ENCODE data around the gene OSBP2.
"Not testable (repeated sequence)": the region's sequence is repeated elsewhere in the genome, so short reads cannot be mapped to it uniquely, and the experiment has no call there.

Gene OSBP2

GRCh38 chr22:30763815-30764673 is 69.4 kb downstream of the OSBP2 start:
- peak; percentile 10 to 21 for DNase-seq (ENCODE audit: low read depth in 2 of 2)

GRCh38 chr22:30767661-30768060 is 73.0 kb downstream of the OSBP2 start:
- DNase-seq (ENCODE audit: low read depth in 2 of 2), result no peak

- DNase-seq (ENCODE audit: low read depth in 2 of 2), result no peak
Observed at GRCh38 chr22:30770716-30771115, 76.0 kb downstream of the OSBP2 start.

GRCh38 chr22:30773919-30774318 is 79.2 kb downstream of the OSBP2 start:
- no peak for DNase-seq (ENCODE audit: low read depth in 2 of 2)

GRCh38 chr22:30774566-30774965 is 79.9 kb downstream of the OSBP2 start:
- DNase-seq (ENCODE audit: low read depth in 2 of 2), result no peak

- no peak for DNase-seq (ENCODE audit: low read depth in 2 of 2)
Observed at GRCh38 chr22:30776476-30776875, 81.8 kb downstream of the OSBP2 start.

GRCh38 chr22:30777146-30777545 is 82.5 kb downstream of the OSBP2 start:
- DNase-seq (ENCODE audit: low read depth in 2 of 2), result not testable (repeated sequence)

- no peak for DNase-seq (ENCODE audit: low read depth in 2 of 2)
Observed at GRCh38 chr22:30777587-30777986, 82.9 kb downstream of the OSBP2 start.

GRCh38 chr22:30778261-30778660 is 83.6 kb downstream of the OSBP2 start:
- DNase-seq (ENCODE audit: low read depth in 2 of 2), result no peak

GRCh38 chr22:30780026-30780425 is 85.4 kb downstream of the OSBP2 start:
- no peak for DNase-seq (ENCODE audit: low read depth in 2 of 2)

- DNase-seq (ENCODE audit: low read depth in 2 of 2), result no peak
Observed at GRCh38 chr22:30781271-30781875, 86.7 kb downstream of the OSBP2 start.

- DNase-seq (ENCODE audit: low read depth in 2 of 2), result no peak
Observed at GRCh38 chr22:30782613-30783012, 87.9 kb downstream of the OSBP2 start.

GRCh38 chr22:30783021-30783420 is 88.3 kb downstream of the OSBP2 start:
- DNase-seq (ENCODE audit: low read depth in 2 of 2), result no peak

- DNase-seq (ENCODE audit: low read depth in 2 of 2), result no peak
Observed at GRCh38 chr22:30785527-30785926, 90.9 kb downstream of the OSBP2 start.

- DNase-seq (ENCODE audit: low read depth in 2 of 2), result no peak
Observed at GRCh38 chr22:30790366-30790765, 95.7 kb downstream of the OSBP2 start.

GRCh38 chr22:30792456-30792855 is 97.8 kb downstream of the OSBP2 start:
- no peak for DNase-seq (ENCODE audit: low read depth in 2 of 2)

- DNase-seq (ENCODE audit: low read depth in 2 of 2), result no peak
Observed at GRCh38 chr22:30795118-30795517, 100.4 kb downstream of the OSBP2 start.

- no peak for DNase-seq (ENCODE audit: low read depth in 2 of 2)
Observed at GRCh38 chr22:30801695-30802094, 107.0 kb downstream of the OSBP2 start.

GRCh38 chr22:30802202-30803166 is 107.8 kb downstream of the OSBP2 start:
- peak in 1 of 2 donors; percentile 30 for DNase-seq (ENCODE audit: low read depth in 2 of 2)

- DNase-seq (ENCODE audit: low read depth in 2 of 2), result no peak
Observed at GRCh38 chr22:30803679-30804078, 109.0 kb downstream of the OSBP2 start.

- DNase-seq (ENCODE audit: low read depth in 2 of 2), result no peak
Observed at GRCh38 chr22:30804626-30805025, 110.0 kb downstream of the OSBP2 start.

- DNase-seq (ENCODE audit: low read depth in 2 of 2), result no peak
Observed at GRCh38 chr22:30806391-30806861, 111.8 kb downstream of the OSBP2 start.

Measured in stimulated activated CD8-positive, alpha-beta memory T cell treated with anti-CD3 and anti-CD28 coated beads, Interleukin-7, amount 100 ng/mL, for 4 hours (primary cell).